GM19468 (cell line): ENCODE data around the gene LRMDA.

ENCODE experiments used
- ATAC-seq: cut with Tn5 transposase; IDR thresholded peaks from one replicate; pipeline ENCODE4 v1.9.1; 2021; ENCODE audit warnings: mild to moderate bottlenecking, moderate library complexity, moderate number of reproducible peaks; ENCODE audit not compliant: unreplicated experiment; ENCODE audit errors: extremely low read depth

LRMDA gene

GRCh38 chr10:76017733-76018433 lies 586.5 kb downstream of the LRMDA start:
- ATAC-seq = no peak

- no peak for ATAC-seq
Measured at GRCh38 chr10:76020630-76021029, 589.2 kb downstream of the LRMDA start.

- ATAC-seq = no peak
Measured at GRCh38 chr10:76021398-76021797, 590.0 kb downstream of the LRMDA start.

GRCh38 chr10:76022366-76022765 lies 590.9 kb downstream of the LRMDA start:
- no peak for ATAC-seq

GRCh38 chr10:76023007-76023406 lies 591.6 kb downstream of the LRMDA start:
- ATAC-seq = no peak

GRCh38 chr10:76024460-76025123 lies 593.2 kb downstream of the LRMDA start:
- ATAC-seq = no peak

GRCh38 chr10:76025124-76025477 lies 593.7 kb downstream of the LRMDA start:
- ATAC-seq = no peak

GRCh38 chr10:76026176-76026771 lies 594.9 kb downstream of the LRMDA start:
- ATAC-seq = no peak

GRCh38 chr10:76026905-76027304 lies 595.5 kb downstream of the LRMDA start:
- no peak for ATAC-seq

- no peak for ATAC-seq
Measured at GRCh38 chr10:76029782-76030181, 598.4 kb downstream of the LRMDA start.

- ATAC-seq = no peak
Measured at GRCh38 chr10:76031099-76031498, 599.7 kb downstream of the LRMDA start.

- ATAC-seq = no peak
Measured at GRCh38 chr10:76031769-76032699, 600.6 kb downstream of the LRMDA start.

GRCh38 chr10:76032700-76033039 lies 601.2 kb downstream of the LRMDA start:
- no peak for ATAC-seq

- no peak for ATAC-seq
Measured at GRCh38 chr10:76033457-76034196, 602.2 kb downstream of the LRMDA start.

- ATAC-seq = no peak
Measured at GRCh38 chr10:76034353-76035205, 603.2 kb downstream of the LRMDA start.

- no peak for ATAC-seq
Measured at GRCh38 chr10:76035206-76036110, 604.0 kb downstream of the LRMDA start.

GRCh38 chr10:76036111-76036940 lies 604.9 kb downstream of the LRMDA start:
- no peak for ATAC-seq
